BJ (cell line): ENCODE results near the gene CALML5. TPM values are rescaled to one million over a fixed set of nuclear protein-coding genes. Genes with fewer than 3 reads are reported as not detected.

ENCODE experiments used
- CTCF ChIA-PET: fragments of 350-600 bp; formaldehyde crosslinking; extraction: SDS; loops from one replicate; lab custom pipeline; 2021; ENCODE audit warnings: antibody characterized with exemption, inconsistent platforms; lab: Yijun Ruan, JAX
- POLR2A ChIA-PET: fragments of 300-600 bp; sonication (Branson Sonifier 250); formaldehyde crosslinking; extraction: SDS; loops from one replicate; lab custom pipeline; 2021; ENCODE audit warnings: antibody characterized with exemption; lab: Charles Lee
- DNase-seq: peaks from one replicate; pipeline ENCODE4 v3.0.0-alpha.2; 2011; ENCODE audit warnings: low read depth
- H3K27me3 ChIP-seq: 2 replicates; pipeline ENCODE4 v1.6.0; 2011; ENCODE audit warnings: low read length; ENCODE audit not compliant: control insufficient read depth, insufficient read depth
- H3K36me3 ChIP-seq: 2 replicates; pipeline ENCODE4 v1.5.1; 2011; ENCODE audit warnings: low read length; ENCODE audit not compliant: control insufficient read depth, insufficient read depth
- H3K4me3 ChIP-seq: 2 replicates; pipeline ENCODE4 v1.5.1; 2011; ENCODE audit warnings: low read depth, mild to moderate bottlenecking, control low read depth, low read length
- CTCF ChIP-seq: IDR thresholded peaks from 2 replicates; pipeline ENCODE4 v1.5.1; 2011; ENCODE audit warnings: low read depth, mild to moderate bottlenecking, control low read depth, inconsistent platforms, low read length, moderate library complexity; ENCODE audit not compliant: insufficient read depth
- polyA plus RNA-seq: library from polyadenylated mRNA; depleted of rRNA; stranded (reverse); fragments of >200 nt; gene quantifications from 2 replicates; pipeline ENCODE4 v1.2.3, GENCODE V29; 2011

Gene CALML5
- polyA plus RNA-seq, 1 experiment, result not detected

- H3K27me3 ChIP-seq, result no peaks in the 10 kb centered on the region
- ChIA-PET POLR2A (no interaction called here), CTCF (interaction anchor here (0.8 kb wide), 1 partner anchor 90 kb away, joined by 3 read pairs; no protein-coding TSS in a partner anchor)
- no peak overlapping the region for H3K4me3 ChIP-seq
- no peak for DNase-seq
- TF ChIP-seq CTCF, result no peak
- no peaks in the 10 kb centered on the region for H3K36me3 ChIP-seq
Observed at GRCh38 chr10:5533098-5533731, 33.8 kb upstream of the CALML5 start.

- CTCF ChIA-PET, result no interaction called here
- no peak for DNase-seq
- no peak for TF ChIP-seq CTCF
- Histone ChIP-seq H3K36me3 (no peaks in the 10 kb centered on the region), H3K4me3 (no peak overlapping the region), H3K27me3 (no peaks in the 10 kb centered on the region)
- POLR2A ChIA-PET, result no interaction called here
Observed at GRCh38 chr10:5532618-5533097, 33.3 kb upstream of the CALML5 start.

DNA sequence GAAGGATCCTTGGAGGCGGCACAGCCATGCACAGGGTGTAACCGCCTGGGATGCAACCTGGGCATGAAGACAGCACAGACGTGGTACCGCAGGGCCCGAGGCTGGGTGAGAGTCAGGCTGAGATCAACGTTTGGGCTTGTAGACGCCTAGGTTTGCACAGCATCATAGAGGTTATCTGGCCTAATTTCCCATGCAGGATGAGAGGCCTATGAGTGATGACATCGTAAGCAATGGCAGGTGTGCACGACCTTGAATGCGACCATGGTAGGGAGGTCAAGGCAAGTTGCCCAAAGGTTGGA is 32.9 kb upstream of the CALML5 start:
- no peak overlapping the region for H3K4me3 ChIP-seq
- ChIA-PET CTCF (no interaction called here), POLR2A (no interaction called here)
- H3K27me3 ChIP-seq, result no peaks in the 10 kb centered on the region
- no peak for TF ChIP-seq CTCF
- H3K36me3 ChIP-seq, result no peaks in the 10 kb centered on the region
- no peak for DNase-seq

- no peak for TF ChIP-seq CTCF
- no peak for DNase-seq
- H3K4me3 ChIP-seq, result no peak overlapping the region
- ChIA-PET POLR2A (no interaction called here), CTCF (no interaction called here)
- H3K27me3 ChIP-seq, result no peaks in the 10 kb centered on the region
- H3K36me3 ChIP-seq, result no peaks in the 10 kb centered on the region
Observed at GRCh38 chr10:5531558-5532306, 32.4 kb upstream of the CALML5 start.

DNA sequence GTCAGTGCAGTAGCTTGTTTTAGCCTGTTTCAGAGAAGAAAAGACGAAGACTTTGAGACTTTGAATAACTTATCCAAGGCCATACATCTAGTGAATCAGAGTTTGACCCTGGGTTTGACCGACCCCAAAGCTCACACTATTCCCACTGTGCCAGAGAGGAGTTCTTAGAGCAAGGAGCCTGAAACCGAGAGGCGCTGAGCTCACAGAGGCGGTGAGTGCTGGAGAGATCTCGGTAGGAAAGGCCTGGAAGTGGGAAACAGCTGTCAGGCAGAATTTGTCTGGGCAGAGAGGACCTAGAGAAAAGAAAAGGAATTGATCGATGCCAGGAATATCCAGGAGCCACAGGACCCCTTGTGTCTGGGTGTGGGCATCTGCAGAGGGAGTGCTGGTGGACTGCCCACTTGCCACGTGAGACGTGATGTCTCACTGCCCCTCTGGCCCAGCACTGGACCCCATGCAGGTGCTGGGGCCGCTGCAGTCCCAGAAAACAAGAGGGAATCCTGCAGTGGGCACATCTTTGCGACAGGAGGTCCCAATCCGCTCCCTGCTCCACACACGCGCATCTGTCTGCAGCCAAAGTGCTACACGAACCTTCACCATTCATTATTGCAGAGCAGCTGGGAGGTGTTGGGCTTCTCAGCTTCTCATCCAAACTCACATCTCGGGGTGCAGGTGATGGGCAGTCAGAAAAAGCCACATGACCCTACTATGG is 31.6 kb upstream of the CALML5 start:
- no peak for TF ChIP-seq CTCF
- no peaks in the 10 kb centered on the region for H3K36me3 ChIP-seq
- ChIA-PET POLR2A (no interaction called here), CTCF (no interaction called here)
- no peak overlapping the region for H3K4me3 ChIP-seq
- no peak for DNase-seq
- H3K27me3 ChIP-seq, result no peaks in the 10 kb centered on the region
